Measurements from ENCODE around the gene CST9.
A peak's percentile ranks its signal among the peaks of the same experiment; 100 is the strongest.
"Not testable (repeated sequence)": the region's sequence is repeated elsewhere in the genome, so short reads cannot be mapped to it uniquely, and the experiment has no call there.

The CST9 gene

DNA sequence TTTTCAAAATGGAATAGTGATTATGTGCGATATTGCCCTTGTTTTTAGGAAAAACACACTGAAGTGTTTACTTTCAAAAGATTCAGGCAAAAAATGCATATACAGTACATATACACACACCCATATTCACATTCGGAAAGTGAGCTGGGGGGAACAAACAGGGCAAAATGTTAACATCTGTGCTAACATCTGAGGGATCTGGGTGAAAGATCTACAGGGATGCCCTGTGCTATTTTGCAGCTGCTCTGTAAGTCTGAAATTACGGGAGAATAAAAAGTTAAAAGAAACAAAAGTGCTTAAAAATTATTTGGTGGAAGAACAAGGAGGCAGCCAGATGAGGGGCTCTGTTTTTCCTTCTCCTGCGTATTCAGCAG, 31.2 kb upstream of the CST9 start:
- no peak for FAIRE-seq

DNA sequence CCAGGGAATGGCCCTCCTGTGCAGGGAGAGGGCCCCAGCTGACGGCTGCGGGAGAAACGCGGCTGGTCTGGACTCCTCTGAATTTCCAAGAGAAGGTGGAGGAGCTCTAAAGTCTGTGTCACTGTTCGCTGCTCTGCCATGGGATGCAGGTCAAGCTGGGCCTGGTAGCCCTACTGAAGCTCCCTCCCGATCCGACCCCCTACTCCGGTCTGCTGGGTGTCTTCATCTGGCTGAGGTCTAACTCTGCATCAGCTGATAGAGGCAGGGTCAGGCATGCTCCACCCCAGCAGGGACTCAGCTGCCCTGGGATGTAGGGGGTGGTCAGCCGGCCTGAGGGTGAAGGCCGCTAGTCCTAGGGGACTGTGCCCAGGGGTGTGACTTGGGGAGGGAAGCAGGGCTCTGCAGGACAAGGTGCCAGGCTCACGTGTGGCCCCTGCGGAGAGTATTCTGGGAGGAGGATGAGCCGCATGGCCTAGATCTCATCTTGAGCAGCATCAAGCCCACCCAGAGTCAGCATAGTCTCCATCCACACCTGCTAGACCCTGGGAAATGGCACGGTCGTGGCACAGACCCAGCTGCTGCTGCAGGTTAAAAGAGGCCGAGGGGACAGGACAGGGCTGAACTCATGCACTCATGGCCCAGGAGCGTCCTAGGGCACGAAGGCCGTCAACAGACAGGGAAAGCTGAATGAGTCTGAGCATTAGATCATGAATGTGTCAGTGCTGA, 30.6 kb upstream of the CST9 start:
- FAIRE-seq = no peak

DNA sequence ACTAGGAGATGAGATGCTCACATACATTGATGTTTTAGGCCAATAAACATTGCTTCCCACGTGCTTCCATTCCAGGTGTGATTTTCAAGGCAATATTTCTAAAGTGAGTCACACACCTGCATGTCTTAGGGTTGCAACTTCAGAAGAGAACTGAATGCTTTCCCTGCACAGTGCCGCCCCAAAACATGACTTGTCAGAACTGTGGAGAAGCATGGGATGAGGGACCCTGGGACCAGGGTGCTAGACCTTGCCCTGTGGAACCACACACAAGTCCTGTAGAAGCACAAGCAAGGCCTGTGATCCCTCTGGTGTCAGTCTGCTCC, 30.0 kb upstream of the CST9 start:
- FAIRE-seq = not testable (repeated sequence)

DNA sequence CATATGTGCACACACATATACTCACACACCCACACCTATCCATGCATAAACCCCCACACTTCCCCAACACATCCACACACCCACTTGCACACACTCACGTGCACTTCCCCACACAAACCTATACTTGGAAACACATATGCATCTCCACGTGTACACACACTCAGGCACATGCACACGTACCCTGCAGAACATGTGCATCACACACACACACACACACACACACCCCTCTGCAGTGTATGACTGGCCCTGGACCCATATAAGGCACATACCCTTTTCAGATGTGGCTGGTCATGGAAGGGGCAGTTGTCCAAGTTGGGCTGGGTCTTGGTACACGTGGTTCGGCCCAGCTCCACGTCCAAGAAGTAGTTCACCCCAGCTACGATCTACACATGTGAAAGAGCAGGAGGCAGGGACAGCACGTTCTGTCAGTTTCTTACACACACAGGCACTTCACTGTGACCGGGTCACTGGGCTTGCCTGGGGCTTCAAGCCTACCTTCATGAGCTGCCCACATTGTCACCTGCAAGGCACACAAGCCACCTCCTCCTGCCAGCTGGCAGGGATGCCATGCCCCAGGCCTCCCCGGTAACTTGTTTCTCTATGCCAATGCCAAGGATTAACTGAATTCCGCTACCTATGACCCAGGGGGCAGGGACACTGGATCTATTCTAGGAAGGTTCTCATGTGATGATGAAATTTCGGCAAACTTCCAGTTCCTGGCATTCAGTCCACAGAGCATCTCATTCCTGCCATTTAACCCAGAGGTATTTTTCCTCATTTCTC, 29.5 kb upstream of the CST9 start:
- FAIRE-seq = no peak

DNA sequence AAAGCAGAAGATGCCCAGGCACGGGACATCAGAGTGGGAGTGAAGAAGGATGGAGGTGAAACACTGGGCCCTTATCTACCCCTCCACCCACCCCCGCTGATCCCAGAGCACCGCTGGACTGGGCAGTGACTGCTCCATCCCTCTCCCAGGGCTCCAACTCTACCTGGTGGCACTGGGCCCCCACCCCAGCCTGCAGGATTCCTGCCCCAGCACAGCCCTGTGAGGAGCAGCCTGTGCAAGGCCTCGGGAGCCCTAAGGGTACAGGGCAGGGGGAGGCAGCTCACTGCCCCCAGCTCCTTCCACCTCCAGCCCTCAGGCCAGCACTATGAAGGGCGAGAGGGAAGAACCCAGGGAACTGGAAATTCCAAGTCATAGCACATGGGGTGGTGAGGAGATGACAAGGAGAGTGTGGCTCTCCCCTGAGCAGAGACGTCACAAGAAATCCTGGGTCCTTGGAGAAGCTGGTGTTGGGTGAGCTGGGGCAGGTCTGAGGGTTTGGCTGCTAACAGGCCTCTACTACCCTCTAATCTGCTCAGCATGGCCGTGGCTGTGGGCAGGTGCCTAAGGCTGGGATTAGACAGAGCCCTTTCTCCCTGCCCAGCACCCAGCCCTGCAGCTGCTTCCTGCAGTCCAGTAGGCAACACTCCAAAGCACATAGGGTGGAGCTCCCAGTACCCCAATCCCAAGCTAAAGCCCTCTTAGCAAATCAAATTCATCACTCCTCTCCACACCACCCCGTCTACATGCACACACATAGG, 28.5 kb upstream of the CST9 start:
- no peak for FAIRE-seq

DNA sequence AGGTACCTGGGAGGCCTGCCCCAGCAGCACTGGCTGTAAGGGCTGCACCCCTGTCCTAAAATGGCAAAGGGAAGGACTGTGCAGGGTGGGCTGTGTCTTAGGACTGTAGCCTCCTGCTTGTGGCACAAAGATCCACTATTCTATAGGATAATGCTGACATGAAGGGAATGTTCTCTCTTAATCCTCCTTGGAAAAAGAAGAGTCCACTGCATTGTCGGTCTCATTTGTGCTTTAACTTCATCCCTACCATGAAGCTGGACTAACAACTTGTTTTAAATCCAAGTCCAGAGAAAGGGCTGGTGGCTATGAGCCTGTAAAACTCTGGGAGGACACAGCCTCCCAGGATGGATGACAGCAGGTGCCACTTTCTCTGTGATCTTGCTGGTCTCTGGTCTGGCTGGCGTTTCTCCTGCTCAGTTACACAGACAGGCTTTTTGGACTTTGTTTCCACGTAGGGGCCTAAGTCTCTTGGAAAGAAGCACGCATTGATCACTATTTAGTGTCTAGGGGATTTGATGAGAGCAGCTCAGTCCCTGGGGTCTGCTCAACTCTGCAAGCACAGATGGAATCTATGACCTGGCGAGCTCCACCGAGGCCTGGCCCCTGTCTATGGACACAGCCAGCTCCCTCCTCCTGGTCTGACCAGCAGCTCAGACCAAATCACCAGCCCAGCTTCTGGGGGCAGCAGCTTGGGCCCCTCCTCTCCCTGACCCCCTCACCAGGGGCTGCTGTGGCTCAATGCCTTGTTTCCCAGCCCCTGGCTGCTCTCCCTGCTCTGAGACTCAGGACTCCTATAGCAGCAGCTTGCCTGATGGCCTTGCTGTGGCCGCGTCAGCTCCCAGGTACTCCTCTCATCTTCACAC, 27.2 kb upstream of the CST9 start:
- no peak for FAIRE-seq

DNA sequence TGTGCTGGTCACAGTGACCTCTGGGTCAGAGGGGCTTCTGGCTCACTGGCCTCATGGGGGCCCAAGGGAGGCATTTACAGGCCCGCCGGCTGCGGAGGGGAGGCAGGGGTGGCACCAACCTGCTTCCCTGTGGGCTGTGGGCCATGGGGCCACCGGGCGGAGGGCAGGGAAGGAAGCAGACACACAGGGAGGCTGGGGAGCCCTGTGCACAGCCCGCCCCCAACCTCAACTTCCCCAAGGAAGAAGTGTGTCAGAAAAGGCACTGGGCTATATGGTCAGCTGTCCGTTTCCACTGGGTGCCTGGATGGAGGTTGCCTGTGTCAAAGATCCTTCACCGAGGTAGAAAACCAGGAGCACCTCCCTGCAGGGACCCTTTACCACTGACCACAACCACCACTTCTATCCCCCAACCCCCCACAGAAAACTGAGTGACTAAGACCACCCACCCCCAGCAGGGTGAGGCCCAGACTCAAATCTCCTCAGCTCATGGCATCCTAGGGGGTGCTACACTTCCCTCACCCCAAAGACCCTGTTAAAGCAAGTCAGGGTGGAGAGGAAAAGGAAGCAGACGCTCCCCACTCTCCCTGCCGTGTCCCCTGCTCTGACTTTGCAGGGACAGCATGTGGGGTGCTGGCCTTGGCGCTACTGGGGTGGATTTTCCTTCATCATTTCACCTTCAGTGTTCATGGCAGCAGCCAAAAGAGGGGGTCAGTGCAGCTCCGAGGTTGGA, 26.4 kb upstream of the CST9 start:
- no peak for FAIRE-seq

DNA sequence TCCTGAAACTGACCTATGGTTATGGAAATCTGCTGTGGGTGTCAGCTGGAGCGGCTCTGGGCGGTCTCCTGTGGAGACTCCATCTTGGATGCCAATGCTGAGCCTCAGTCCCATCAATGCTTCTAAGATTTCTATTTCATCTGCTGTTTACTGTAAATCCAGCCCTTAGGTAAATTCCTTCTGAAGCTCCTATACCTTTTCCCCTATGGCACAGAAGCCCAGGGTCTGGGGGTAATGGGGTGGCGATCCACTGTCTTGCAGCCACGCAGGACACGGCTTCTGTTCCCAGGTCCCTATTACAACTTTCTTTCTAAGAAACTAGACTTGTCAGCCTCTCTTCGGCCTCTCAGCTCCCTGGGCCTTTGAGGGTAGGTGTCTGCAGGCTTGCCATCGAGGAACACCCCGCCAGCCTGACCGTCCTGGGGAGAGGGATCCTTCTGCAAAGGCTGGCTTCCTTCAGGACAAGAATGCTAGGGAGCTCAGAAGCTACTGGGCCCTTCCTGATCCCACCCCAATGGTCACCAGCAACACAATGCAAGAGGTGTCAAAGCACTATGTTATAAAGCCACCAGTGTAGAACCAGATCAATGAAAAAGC, 25.6 kb upstream of the CST9 start:
- FAIRE-seq = no peak

DNA sequence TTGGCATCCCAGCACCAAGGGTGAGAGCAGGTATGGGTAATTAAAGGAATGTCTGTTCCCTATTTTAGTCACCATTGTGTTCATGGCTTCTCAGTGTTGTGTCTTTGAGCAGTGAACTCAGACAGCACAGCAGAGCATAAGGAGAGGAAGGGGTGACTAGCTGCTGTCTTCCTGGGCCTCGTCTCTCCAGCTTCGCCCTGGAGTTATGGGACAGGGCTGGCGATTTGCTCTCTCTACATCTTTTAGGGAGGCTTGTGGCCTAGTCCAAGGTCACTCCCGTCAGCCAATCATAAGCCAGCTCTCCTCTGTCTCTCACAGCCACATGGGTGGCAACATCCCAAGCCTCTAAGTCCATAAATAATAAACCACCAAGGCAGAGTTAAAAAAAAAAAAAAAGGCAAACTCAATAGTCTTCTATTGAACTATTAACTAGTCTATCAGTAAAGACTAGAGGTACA, 24.7 kb upstream of the CST9 start:
- no peak for FAIRE-seq

DNA sequence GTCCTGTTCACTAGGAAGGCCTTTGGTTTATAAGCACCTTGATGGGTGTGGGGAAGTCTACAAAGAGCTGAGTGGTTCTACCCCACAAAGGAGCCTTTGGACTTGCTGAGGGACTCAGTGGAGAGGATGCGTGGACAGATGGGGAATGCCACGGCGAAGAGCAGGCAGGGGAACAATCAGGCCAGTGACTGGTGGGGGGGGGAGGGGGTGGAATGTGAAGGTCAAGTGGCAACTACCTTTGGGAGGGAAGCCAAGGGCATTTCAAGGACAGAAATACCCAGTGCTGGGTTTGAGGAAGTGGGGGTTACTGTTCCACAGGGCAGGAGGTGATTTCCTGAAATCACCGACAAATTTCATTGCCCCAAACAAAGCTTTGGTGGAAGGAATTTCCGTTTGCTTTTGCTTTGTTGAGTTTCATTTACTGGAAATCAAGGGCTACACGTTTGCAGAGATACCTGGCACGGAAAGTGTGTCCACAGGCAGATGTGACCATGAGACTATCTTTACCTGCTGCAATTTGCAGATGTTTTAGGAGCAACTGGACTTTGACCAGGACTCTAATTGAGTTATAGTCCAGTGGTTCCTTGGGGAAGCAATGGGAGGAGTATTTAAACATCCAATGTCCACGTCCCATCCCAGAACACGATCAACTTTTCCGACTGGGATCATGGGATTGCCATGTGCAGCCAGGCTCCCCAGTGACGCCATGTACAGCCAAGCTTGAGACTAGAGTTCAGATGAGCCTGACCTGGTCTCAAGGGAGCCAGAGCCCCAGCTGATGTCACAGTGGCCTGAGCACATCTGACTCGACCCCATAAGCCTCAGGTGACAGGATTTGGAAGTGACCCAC, 24.1 kb upstream of the CST9 start:
- no peak for FAIRE-seq

DNA sequence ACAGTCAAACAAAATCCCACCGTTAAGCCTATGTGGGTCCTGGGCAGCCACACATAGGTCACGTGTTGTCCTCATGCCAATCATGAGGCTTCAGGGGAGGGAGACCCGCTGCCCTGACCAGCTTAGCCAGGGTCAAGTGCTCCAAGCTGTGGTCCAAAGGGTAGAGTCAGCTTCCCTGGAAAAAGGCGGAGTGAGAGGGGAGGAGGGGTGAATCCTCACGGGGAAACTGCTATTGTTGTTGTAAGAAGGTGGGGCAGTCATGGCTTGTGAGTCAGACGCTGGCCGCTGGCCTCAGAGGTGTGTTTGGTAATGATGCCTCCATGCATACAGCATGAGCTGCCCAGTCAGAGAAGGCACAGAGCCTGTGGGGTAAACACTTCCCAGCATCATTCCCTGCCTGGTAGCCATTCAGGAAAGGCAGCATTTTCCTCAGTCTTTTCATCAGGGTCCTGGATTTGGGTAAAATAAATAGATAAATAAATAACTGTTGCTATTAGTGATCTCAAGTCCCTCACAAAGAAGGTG, 23.4 kb upstream of the CST9 start:
- no peak for FAIRE-seq

DNA sequence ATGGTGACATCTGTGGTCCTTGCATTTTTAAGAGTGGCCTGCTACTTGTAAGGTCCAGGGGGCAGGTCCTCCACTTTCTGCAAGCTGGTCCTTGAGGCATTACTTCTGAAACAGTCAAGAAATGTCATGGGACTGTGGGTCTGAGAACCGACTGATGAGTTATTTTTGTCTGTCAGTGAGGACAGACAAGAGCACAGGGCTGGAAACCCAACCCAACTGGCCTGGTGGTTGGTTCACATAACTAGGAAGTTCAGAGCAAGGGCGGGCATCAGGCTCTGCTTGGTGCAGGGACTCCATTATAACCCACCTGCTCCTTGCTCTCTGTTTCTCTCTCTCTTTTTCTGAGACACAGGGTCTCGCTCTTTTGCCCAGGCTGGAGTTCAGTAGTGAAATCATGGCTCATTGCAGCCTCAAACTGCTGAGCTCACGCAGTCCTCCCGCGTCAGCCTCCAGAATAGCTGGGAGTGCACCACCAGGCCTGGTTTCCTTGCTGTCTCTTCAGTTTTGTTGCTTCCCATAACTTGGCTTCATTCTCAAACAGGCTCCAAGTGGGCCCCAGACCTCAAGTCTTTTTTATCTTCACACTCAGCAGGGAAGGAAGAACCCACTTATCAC, 22.8 kb upstream of the CST9 start:
- FAIRE-seq = no peak

DNA sequence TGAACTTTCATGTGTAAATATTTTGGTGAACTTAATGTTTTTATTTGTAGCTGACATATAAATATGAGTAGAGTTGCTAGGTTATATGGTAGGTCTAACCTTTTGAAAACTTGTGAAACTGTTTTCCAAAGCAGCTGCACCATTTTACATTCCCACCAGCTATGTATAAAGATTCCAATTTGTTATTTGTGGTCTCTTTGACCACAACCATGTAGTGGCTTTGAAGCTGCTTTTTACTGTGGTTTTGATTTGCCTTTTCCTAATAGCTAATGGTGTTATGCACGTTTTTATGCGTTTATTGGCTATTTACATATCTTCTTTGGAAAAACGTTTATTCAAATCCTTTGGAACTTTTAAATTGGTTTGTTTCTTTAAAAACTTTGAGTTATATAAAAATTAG, 21.8 kb upstream of the CST9 start:
- peak; percentile 72 for FAIRE-seq

DNA sequence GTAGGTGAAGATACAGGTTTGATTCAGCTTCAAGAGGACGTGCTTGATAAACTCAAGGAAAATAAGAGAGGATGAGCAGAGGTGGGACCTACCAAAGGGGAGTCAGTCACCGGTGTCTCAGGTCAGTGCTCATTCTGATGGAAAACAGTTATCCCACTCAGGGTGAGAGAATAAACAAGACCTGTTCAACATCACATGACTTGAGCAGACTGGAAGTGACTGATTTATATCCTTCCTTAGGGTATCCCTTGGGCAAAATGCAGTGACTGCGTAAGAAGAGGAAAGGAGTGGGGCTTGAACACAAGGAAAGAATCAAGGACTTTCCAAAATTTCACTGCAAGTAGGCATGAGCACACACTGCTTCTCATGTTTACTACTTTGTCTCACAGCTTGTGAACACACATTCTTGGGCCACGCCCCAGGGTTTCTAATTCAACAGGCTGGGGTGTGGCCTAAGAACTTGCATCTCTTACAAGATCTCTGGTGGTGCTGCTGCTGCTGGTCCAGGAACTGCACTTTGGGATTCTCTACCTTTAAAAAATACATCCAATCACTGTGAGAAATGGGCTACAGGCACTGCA, 20.4 kb upstream of the CST9 start:
- no peak for FAIRE-seq

DNA sequence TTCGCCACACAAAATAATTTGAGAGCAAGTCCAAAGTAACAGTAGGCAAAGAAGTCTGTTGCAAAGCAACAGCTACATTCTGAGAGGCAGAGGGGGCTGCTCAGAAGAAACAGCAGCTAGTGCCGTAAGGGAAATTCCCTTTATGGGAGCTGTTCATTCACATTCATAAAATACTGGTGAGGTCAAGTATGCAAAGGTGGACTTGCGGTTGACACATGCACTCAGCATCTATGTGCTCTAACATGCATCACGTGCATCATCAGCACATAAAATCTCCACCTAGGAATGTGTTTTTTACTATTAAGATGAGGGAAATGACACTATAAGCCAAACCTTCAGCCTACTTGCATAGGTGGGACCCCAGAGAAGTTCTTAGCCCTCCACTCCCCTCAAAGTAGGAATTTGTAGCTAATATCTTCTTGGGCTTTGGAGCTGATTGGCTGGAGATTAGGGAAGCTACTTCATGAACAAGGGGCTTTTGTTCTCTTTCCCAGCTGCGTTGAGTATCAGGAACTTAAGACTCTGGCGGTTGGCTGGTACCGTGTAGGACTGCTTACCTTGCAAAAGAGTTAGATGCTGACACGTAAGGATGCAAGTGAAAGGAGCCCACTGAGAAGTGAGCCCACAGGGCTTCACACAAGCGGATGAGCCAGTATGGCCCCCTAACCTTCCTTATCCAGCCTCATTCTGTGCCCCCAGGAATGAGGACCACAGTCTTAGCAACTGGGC, 19.7 kb upstream of the CST9 start:
- no peak for FAIRE-seq

DNA sequence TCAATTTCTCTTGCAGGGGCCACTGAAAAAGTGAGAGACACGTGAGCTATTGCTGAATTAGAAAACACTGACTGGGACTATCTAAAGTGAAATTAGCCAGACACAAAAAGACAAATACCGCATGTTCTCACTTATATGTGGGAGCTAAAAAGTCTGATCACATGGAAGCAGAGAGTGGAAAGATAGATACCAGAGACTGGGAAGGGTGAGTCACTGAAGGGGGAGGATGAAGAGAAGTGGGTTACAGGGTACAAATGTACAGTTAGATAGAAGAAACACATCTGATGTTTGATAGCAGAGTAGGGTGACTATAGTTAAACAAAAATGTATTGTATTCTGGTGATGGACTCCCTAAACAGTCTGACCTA, 18.6 kb upstream of the CST9 start:
- FAIRE-seq = no peak

DNA sequence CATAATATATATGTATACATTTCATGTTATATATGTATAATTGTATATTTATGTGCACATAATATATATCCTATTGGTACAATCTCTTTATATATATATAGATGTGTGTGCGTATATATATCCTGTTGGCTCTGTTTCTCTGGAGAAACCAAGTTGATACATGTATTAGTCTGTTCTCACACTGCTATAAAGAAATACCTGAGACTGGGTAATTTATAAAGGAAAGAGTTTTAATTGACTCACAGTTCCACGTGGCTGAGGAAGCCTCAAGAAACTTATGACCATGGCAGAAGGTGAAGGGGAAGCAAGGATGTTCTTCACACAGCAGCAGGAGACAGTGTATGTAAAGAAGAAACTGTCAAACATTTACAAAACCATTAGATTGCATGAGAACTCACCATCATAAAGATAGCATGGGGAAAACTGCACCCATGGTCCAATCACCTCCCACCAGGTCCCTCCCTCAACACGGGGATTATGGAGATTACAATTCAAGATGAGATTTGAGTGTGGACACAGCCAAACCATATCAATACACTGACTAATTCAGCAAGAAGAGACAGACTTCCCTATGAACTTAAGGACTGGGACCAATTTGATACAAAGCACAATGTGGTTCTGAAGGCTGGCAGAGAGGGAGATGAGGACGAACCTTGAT, 18.1 kb upstream of the CST9 start:
- no peak for FAIRE-seq

DNA sequence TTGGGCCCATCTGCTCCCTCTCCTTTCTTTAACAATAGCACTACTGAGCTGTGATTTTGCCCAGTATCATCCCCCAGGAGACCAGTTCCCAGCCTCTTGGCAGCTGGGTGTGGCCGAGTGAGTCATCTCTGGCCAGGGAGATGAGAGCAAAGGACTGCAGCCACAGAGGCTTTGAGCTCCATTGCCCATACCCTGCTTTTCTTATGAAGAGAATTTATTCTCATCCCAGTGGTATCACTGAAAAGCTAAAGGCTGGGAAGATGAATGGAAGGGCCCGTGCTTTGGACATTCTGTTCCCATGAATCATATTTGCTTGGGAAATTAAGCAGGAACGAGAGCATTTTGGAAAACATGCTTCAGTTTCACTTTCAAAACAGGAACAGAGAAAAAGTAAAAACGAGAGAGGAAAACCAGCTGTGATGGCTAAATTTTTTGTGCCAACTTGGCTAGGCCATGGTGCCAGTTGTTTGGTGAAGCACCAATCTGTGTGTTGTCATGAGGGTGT, 17.2 kb upstream of the CST9 start:
- FAIRE-seq = no peak
